DMS79 treated with DMSO at 0.1 percent for 48 hours (cell line): ENCODE data around the gene C2orf66.

Experiments used
- DNase-seq: peaks from one replicate; lab custom pipeline; 2025; lab: John Stamatoyannopoulos, UW

Gene C2orf66

DNA sequence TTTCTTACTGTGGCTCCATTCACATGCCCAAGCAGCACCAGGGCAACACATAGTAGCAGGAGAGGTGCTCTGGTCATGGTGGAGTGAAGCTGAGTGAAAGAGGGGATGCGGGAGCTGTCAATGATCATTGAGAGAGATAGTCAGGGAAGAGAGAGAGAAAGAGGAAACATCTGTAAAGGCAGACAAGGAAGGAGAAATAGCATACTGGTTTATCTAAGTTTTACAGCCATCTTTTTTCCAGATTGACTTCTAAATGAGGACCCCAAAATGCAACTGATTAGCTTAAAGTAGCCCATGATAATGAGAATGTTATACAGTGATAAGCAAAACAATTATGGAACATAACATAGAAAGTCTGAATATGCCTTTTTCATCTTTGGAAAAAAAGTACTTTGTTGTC lies at the start of gene C2orf66:
C2orf66 (minus strand) TSS at position 96 of the 400 bp plus-strand sequence; CDS start at position 77, 19 bp downstream.
- DNase-seq: no peak

DNA sequence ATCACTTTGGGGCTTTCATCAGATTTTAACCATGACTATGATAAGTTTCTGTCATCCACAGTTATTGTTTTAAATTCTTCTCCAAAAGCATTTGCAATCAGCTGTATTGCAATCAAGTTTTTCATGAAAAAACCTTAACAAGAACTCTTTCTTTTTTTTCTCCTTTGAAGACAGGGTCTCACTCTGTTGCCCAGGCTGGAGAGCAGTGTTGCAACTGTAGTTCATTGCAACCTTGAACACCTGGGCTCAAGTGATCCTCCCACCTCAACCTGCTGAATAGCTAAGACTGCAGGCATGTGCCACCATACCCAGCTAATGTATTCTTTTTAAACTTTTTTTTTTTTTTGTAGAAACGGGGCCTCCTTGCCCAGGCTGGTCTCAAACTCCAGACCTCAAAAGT lies 45.5 kb upstream of the C2orf66 start:
- DNase-seq: no peak

DNA sequence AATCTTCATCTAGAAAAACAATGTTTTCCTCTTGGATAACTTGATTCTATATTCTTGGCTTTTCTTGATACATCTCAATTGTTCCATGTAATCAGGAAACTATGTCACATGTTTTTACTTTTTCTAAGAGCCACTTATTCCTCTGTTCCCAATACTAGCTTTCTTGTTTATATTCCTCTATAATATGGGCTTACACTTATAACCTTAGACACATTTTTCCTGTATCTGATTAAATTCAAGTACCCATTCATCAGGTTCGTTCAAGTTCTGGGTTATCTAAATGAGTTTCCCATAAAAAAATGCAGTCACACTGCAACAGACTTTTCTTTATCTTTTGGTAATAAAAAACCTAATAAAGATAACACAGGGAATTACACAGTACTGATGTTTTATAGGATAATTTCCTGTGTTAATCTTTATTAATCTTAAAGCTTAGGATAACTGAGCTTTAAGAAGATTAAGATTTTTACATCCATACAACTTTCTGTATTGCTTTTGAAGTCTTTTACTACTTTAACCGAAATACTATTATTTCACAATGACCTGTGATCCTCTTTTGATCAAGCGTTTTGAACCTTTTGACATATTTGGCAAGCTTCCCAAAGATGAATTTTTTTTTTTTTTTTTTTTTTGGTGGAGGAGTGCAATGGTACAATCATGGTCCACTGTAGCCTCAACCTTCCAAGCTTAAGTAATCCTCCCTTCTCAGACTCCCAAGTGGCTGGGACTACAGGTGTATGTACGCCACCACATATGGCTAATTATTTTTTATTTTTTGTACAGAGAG lies 44.3 kb upstream of the C2orf66 start:
- DNase-seq: no peak

DNA sequence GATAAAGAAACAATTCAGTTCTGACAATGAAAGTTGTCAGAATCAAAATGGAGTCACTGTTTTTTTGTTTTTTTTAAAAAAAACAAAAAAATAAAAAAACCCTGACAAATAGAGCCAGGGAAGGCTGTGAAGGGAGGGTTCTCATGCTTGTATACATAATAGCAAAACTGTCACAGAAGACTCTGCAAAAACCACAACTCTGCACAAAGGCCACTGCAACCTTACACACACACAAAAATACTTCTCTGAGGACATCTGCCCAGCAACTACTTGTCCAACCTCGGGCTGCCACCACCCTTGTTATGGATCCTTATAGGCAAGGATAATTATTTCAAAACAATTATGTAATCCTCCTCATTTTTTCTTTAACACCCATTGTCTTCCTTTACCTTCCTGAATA lies 41.9 kb upstream of the C2orf66 start:
- no peak for DNase-seq

GRCh38 chr2:196849895-196850294 lies 40.7 kb upstream of the C2orf66 start:
- no peak for DNase-seq

GRCh38 chr2:196846295-196846694 lies 37.1 kb upstream of the C2orf66 start:
- no peak for DNase-seq

DNA sequence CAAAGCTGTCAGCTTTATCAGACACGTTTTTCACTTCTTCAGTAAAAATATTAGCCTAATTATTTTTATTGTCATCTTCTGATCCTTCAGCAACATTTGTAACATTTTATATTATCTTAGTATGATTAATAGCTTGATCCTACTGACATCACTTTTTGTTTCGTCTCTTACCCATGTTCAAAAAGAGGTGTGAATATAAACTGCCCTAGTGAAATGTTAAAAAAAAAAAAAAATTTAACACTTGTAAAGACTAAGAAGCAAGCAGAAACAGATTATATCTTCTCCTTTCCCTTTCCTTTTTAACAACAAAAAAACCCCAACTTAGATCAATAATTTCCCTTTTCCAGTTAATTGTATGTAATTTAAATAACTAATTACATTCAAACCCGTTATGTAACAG lies 36.2 kb upstream of the C2orf66 start:
- no peak for DNase-seq

- DNase-seq: no peak
These were observed 31.0 kb upstream of the C2orf66 start for GRCh38 chr2:196840171-196840570.

DNA sequence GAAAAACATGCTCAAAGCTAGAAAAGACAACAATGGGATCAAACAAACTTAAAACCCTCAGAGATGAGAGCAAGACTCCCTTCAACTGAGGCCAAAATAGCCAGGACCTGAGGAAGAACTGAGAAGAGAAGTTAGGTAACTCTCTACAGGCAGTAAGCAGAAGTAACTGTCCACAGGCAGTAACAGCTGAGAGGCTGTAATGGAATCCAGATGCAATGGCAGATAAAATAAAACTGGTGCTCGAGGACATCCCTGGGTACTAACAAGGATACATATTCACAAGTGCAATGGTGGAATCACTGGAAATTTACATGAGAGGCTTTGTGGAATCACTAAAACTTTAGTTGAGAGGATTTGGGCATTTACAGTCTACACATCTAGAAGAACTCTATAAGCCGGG lies 30.4 kb upstream of the C2orf66 start:
- no peak for DNase-seq

- no peak for DNase-seq
These were observed 27.3 kb upstream of the C2orf66 start for GRCh38 chr2:196836440-196836839.

- DNase-seq: no peak
These were observed 21.5 kb upstream of the C2orf66 start for GRCh38 chr2:196830701-196831100.

- no peak for DNase-seq
These were observed 18.2 kb upstream of the C2orf66 start for GRCh38 chr2:196827356-196827755.

- no peak for DNase-seq
These were observed 14.8 kb upstream of the C2orf66 start for GRCh38 chr2:196823750-196824522.

GRCh38 chr2:196821195-196821594 lies 12.0 kb upstream of the C2orf66 start:
- no peak for DNase-seq

GRCh38 chr2:196808083-196808665 lies 981 bp downstream of the C2orf66 start:
- DNase-seq: no peak

DNA sequence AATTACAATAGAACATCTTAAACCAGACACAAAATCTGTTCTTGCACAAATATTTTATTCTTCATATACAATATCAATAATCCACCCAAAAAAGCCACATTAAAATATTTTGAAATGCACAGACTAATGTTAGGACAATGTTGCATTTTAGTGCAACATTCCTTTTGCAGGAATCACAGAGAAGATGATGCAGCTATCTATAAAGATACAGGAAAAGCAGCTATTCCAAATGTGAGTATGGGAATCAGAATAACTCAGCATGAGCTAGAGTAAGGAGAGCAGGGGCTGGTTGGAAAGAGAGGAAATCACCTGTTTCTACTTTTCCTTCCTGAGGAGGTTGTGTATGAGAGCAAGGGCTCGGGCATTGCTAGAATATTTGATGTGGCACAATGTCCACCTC lies 4.8 kb downstream of the C2orf66 start:
- DNase-seq: no peak

GRCh38 chr2:196802401-196802800 lies 6.8 kb downstream of the C2orf66 start:
- DNase-seq: no peak

- no peak for DNase-seq
These were observed 7.4 kb downstream of the C2orf66 start for GRCh38 chr2:196801674-196802261.

DNA sequence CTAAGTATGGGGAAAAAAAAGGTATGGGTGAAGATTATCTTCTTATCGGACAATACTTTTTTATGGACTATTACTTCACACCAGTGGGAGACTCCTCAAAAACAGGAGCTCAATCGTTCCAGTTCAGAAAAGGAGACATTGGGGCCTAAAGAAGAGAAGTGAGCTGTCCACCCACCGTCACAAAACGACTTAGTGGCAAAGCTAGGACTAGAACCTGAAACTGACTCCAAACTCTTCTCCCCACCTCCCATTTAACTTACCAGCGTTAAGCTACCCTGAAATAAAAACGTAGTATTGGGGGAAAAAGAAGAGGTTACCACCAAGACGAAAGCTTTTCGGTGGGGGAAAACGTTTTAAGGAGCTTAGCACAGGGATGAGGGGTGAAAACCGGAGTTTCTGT lies 10.2 kb downstream of the C2orf66 start:
- DNase-seq: no peak

DNA sequence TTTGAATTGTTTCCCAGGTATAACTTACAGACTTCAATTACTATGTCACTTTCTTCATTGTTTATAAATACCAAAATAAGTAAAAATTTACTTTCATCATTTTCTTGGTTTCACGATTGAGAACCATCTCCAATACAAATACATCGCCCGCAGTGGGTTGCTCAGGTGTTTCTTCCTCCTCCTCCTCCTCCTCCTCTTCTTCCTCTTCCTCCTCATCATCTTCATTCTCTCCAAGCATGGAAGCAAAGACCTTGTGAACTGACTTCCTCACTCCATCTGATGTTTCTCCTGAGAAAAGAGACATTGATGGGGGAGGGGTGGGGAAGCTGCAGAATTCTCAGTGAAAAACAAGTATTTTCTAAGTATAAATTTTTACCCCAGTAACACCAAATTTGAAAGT lies 16.3 kb downstream of the C2orf66 start:
- DNase-seq: no peak

- no peak for DNase-seq
These were observed 25.6 kb downstream of the C2orf66 start for GRCh38 chr2:196783431-196784094.

- no peak for DNase-seq
These were observed 42.1 kb downstream of the C2orf66 start for GRCh38 chr2:196767101-196767500.
